Liver (tissue), 9 donors: ENCODE results near the gene TCHHL1. TPM values are rescaled to one million over a fixed set of nuclear protein-coding genes. Genes with fewer than 3 reads are reported as not detected.
A peak's percentile ranks its signal among the peaks of the same experiment; 100 is the strongest.

Experiments used
- DNase-seq: peaks from one replicate; pipeline ENCODE4 v3.0.0-alpha.2; 2017; ENCODE audit warnings: low spot score
- H3K27ac ChIP-seq, 2 donors: one replicate each; pipeline ENCODE4 v1.7.0; 2013; ENCODE audit warnings: inconsistent platforms in 2 of 2, low read length in 2 of 2, control low read depth in 1 of 2, low read depth in 1 of 2, mild to moderate bottlenecking in 1 of 2
- H3K27me3 ChIP-seq, 4 donors: one replicate each; pipeline versions ENCODE4 v1.6.1 to v1.7.0; 2013; ENCODE audit warnings: low read length in 3 of 4, inconsistent platforms in 1 of 4, mild to moderate bottlenecking in 1 of 4, moderate library complexity in 1 of 4; ENCODE audit not compliant: control insufficient read depth in 4 of 4, insufficient read depth in 4 of 4
- H3K36me3 ChIP-seq, 4 donors: one replicate each; pipeline versions ENCODE4 v1.6.1 to v1.7.0; 2013; ENCODE audit warnings: low read length in 3 of 4, mild to moderate bottlenecking in 3 of 4, low read depth in 1 of 4, moderate library complexity in 1 of 4; ENCODE audit not compliant: control insufficient read depth in 4 of 4, insufficient read depth in 3 of 4
- H3K4me1 ChIP-seq, 4 donors: one replicate each; pipeline versions ENCODE4 v1.6.1 to v1.7.0; 2013; ENCODE audit warnings: low read length in 3 of 4, mild to moderate bottlenecking in 3 of 4, moderate library complexity in 1 of 4; ENCODE audit not compliant: control insufficient read depth in 4 of 4, insufficient read depth in 4 of 4
- H3K4me3 ChIP-seq, 3 donors: one replicate each; pipeline versions ENCODE4 v1.6.1 to v1.7.0; 2013; ENCODE audit warnings: low read length in 3 of 3, control low read depth in 1 of 3, low read depth in 1 of 3, mild to moderate bottlenecking in 1 of 3
- H3K9ac ChIP-seq, 2 donors: one replicate each; pipeline ENCODE4 v1.7.0; 2013; ENCODE audit warnings: low read length in 2 of 2, mild to moderate bottlenecking in 2 of 2, moderate library complexity in 2 of 2, control low read depth in 1 of 2, low read depth in 1 of 2
- H3K9me3 ChIP-seq, 4 donors: one replicate each; pipeline versions ENCODE4 v1.6.1 to v1.7.0; 2013; ENCODE audit warnings: low read length in 3 of 4; ENCODE audit not compliant: control insufficient read depth in 4 of 4
- EGR1 ChIP-seq, 2 donors: IDR thresholded peaks; 2 replicates each; pipeline ENCODE4 v1.6.1; 2016 to 2018; ENCODE audit warnings: antibody characterized with exemption in 2 of 2, low read depth in 2 of 2
- FOXA1 ChIP-seq: IDR thresholded peaks from 2 replicates; pipeline ENCODE4 v1.6.1; 2016; ENCODE audit warnings: antibody characterized with exemption
- GABPA ChIP-seq, 2 donors: IDR thresholded peaks in 1 of 2; conservative IDR thresholded peaks in 1 of 2; 2 replicates each; pipeline ENCODE4 v1.6.1; 2016; ENCODE audit warnings: antibody characterized with exemption in 2 of 2, mild to moderate bottlenecking in 1 of 2, moderate library complexity in 1 of 2
- HNF4G ChIP-seq: IDR thresholded peaks from 2 replicates; pipeline ENCODE4 v1.6.1; 2016; ENCODE audit warnings: antibody characterized with exemption
- JUND ChIP-seq, 2 donors: IDR thresholded peaks; 2 replicates each; pipeline ENCODE4 v1.6.1; 2016; ENCODE audit warnings: antibody characterized with exemption in 2 of 2
- RAD21 ChIP-seq, 2 donors: IDR thresholded peaks; 2 replicates each; pipeline ENCODE4 v1.6.1; 2016; ENCODE audit warnings: antibody characterized with exemption in 2 of 2, mild to moderate bottlenecking in 2 of 2
- REST ChIP-seq: IDR thresholded peaks from 2 replicates; pipeline ENCODE4 v1.6.1; 2016; ENCODE audit warnings: antibody characterized with exemption, mild to moderate bottlenecking
- RXRA ChIP-seq, 2 donors: IDR thresholded peaks; 2 replicates each; pipeline ENCODE4 v1.6.1; 2017 to 2018; ENCODE audit warnings: antibody characterized with exemption in 2 of 2, mild to moderate bottlenecking in 1 of 2
- SP1 ChIP-seq: IDR thresholded peaks from 2 replicates; pipeline ENCODE4 v1.6.1; 2018; ENCODE audit warnings: antibody characterized with exemption, mild to moderate bottlenecking
- TAF1 ChIP-seq: conservative IDR thresholded peaks from 2 replicates; pipeline ENCODE4 v1.6.1; 2016; ENCODE audit warnings: antibody characterized with exemption, mild to moderate bottlenecking
- YY1 ChIP-seq: IDR thresholded peaks from 2 replicates; pipeline ENCODE4 v1.6.1; 2016; ENCODE audit warnings: antibody characterized with exemption, mild to moderate bottlenecking
- ZBTB33 ChIP-seq: IDR thresholded peaks from 2 replicates; pipeline ENCODE4 v1.6.1; 2016; ENCODE audit warnings: antibody characterized with exemption
- WGBS: extraction: QIAGEN DNeasy Blood & Tissue Kit; methylation state at CpG from one replicate; pipeline ENCODE4 v1.1.7; 2013; 5-methylcytosine and 5-hydroxymethylcytosine counted together
- polyA plus RNA-seq, 2 donors: library from polyadenylated mRNA; stranded (reverse) in 1 of 2; unstranded in 1 of 2; fragments of 200-250 nt in 1 of 2; fragments of >200 nt in 1 of 2; fragmentation: Nextera tagmentation in 1 of 2; extraction: Ambion mirVana in 1 of 2; gene quantifications; one replicate each; pipeline versions ENCODE4 v1.2.1 to v1.2.3, GENCODE V29; 2013 to 2015
- total RNA-seq, 2 donors: library from RNA; depleted of rRNA; stranded (reverse); fragments of >200 nt; gene quantifications; one replicate each; pipeline ENCODE4 v1.2.3, GENCODE V29; 2014
- TF ChIP-seq, protein P1 (sequence below): fragments of 150-350 bp; IDR thresholded peaks from 2 replicates; pipeline ENCODE4 v1.5.1; 2017; ENCODE audit warnings: improper control_type of control experiment, low read depth, low read length; ENCODE audit not compliant: missing input control
- TF ChIP-seq, protein P2 (sequence below): IDR thresholded peaks from 2 replicates; pipeline ENCODE4 v1.6.1; 2016; ENCODE audit warnings: antibody characterized with exemption
- donor health status: healthy.
- donor health status: healthy.
- donor health status: healthy.
- donor health status: healthy.
- donor health status: healthy.

TCHHL1 gene
- total and polyA plus RNA-seq, 4 donors, result not detected

DNA sequence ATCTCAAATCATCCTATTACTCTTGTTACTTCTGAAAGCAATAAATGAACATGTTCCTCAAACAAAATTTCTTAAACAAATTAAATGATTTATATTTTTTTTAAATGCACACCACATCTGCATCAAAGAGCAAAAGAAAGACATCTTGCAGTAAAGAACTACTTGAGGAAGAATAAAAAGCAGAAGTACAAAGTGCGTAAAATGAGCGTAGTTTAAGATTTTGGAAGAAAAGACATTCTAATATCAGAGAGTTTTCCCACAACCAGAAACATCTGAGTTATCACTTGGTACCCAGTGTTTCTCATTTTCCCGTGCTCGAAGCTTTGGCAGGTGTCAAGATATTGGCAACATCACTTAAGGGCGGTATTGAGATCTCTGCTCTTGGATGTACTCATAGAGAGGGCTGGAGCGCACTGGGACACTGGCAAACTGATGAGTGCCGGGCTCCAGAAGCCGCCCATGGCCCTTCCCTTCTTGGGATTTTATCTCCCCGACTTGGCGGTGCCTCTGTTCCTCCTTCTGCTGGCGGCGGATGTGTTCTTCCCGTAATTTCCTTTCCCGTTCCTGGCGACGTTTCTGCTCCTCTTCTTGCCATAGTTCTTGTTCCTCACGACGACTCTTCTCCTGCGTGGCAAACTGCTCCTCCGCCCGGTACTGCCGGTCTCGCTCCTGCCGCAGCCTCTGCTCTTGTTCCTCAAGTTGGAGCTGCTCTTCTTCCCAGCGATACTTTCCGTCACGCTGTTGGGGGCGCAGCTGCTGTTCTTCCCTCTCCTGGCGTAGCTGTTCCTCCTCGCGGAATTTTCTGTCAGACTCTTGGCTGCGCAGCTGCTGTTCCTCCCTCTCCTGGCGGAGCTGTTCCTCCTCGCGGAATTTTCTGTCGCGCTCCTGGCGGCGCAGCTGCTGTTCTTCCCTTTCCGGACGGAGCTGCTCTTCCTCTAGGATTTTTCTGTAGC lies 18.4 kb upstream of the TCHHL1 start:
- no peak for DNase-seq
- H3K36me3 ChIP-seq, result no peaks in the 10 kb centered on the region
- H3K9me3 ChIP-seq, result no peaks in the 10 kb centered on the region
- no peak overlapping the region for H3K27ac ChIP-seq
- H3K4me3 ChIP-seq, result peak overlapping the region in 1 of 3 donors; percentile 26
- peaks cover 4 to 43% (median 35%) of the 10 kb centered on the region in 4 donors for H3K4me1 ChIP-seq
- peaks cover 0 to 27% (median 7%) of the 10 kb centered on the region in 4 donors for H3K27me3 ChIP-seq
- TF ChIP-seq EGR1 (IDR thresholded peaks at IDR 0.05; ENCODE audit: low read depth in 2 of 2) (no peak), FOXA1 (no peak), HNF4G (no peak), YY1 (no peak), RAD21 (IDR thresholded peaks at IDR 0.05) (no peak), TAF1 (no peak), RXRA (IDR thresholded peaks at IDR 0.05) (no peak)
- 17% methylated on average over 41 of the region's 41 CpGs for WGBS
- H3K9ac ChIP-seq, result no peak overlapping the region

DNA sequence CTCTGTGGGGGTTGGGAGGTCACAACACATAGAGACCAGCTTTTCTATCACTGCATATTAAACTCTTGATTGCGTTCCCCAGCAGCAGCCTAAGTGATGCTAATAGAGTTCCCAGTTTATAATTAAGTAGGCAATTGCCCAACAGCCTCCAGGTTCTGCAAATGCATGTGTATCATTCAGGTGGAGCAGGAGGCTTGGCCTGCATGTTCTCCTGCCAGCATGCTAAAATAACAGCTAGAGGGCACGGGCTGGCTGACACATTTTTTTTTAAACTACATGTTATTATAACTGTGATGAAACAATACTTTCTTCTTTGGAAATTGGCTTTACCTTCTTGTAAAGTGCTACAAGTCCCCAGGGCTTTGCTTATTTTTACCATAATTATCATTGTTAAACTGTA lies 16.0 kb upstream of the TCHHL1 start:
- DNase-seq, result no peak
- H3K27ac ChIP-seq, result no peak overlapping the region
- no peaks in the 10 kb centered on the region for H3K36me3 ChIP-seq
- peaks cover 4 to 22% (median 5%) of the 10 kb centered on the region in 4 donors for H3K27me3 ChIP-seq
- peaks cover under 1 to 23% (median 17%) of the 10 kb centered on the region in 4 donors for H3K4me1 ChIP-seq
- no peak overlapping the region for H3K9ac ChIP-seq
- WGBS, result 42% methylated on average over 2 of the region's 2 CpGs
- TF ChIP-seq EGR1 (IDR thresholded peaks at IDR 0.05; ENCODE audit: low read depth in 2 of 2) (no peak), TAF1 (no peak), GABPA (IDR thresholded peaks at IDR 0.05 in 1 of 2, conservative IDR thresholded peaks at IDR 0.05 in 1 of 2) (no peak), JUND (IDR thresholded peaks at IDR 0.05) (no peak), YY1 (no peak), RXRA (IDR thresholded peaks at IDR 0.05) (no peak), SP1 (no peak), ZBTB33 (no peak), HNF4G (no peak), FOXA1 (no peak), REST (no peak)
- TF ChIP-seq, protein P1, sequence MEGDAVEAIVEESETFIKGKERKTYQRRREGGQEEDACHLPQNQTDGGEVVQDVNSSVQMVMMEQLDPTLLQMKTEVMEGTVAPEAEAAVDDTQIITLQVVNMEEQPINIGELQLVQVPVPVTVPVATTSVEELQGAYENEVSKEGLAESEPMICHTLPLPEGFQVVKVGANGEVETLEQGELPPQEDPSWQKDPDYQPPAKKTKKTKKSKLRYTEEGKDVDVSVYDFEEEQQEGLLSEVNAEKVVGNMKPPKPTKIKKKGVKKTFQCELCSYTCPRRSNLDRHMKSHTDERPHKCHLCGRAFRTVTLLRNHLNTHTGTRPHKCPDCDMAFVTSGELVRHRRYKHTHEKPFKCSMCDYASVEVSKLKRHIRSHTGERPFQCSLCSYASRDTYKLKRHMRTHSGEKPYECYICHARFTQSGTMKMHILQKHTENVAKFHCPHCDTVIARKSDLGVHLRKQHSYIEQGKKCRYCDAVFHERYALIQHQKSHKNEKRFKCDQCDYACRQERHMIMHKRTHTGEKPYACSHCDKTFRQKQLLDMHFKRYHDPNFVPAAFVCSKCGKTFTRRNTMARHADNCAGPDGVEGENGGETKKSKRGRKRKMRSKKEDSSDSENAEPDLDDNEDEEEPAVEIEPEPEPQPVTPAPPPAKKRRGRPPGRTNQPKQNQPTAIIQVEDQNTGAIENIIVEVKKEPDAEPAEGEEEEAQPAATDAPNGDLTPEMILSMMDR, result no peak
- TF ChIP-seq, protein P2, sequence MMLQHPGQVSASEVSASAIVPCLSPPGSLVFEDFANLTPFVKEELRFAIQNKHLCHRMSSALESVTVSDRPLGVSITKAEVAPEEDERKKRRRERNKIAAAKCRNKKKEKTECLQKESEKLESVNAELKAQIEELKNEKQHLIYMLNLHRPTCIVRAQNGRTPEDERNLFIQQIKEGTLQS, result no peak
- H3K9me3 ChIP-seq, result no peaks in the 10 kb centered on the region
- no peak overlapping the region for H3K4me3 ChIP-seq
